Prostate gland (tissue), 2 donors: ENCODE measurements around the gene UNC119B.

Source experiments
- POLR2A ChIP-seq: fragments of 450-650 bp; IDR thresholded peaks from one replicate; pipeline ENCODE4 v1.6.1; 2016; ENCODE audit warnings: antibody characterized with exemption, mild to moderate bottlenecking
- TF ChIP-seq, protein P1 (sequence below), 4 experiments: fragments of 200-600 bp in 2 of 4; fragments of 450-650 bp in 2 of 4; sonication (generic) in 2 of 4; IDR thresholded peaks; 1 replicate in 3 of 4; 2 replicates in 1 of 4; pipeline ENCODE4 v1.5.1; 2016 to 2019; ENCODE audit warnings: antibody characterized with exemption in 4 of 4, mild to moderate bottlenecking in 2 of 4, moderate library complexity in 2 of 4

DNA sequence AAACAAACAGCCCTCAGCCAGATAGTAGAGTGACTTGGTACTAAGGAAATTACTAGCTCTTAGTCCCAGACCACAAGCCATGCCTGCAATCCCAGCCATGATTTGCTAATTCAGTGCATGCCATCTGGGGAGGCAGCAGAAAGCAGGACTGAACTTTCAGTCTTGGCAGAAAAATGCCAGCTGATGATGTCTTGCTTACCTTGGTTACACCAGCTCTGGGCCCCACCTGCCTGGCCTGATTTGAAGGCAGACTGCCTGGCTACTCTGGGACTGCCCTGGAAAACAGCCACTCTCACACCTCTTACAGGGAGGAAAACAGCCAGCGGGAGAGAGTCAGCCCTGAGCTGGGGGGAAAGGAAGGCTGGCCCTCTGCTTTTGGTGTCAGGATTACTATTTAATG is 4.6 kb upstream of the UNC119B start:
- TF ChIP-seq, protein P1, sequence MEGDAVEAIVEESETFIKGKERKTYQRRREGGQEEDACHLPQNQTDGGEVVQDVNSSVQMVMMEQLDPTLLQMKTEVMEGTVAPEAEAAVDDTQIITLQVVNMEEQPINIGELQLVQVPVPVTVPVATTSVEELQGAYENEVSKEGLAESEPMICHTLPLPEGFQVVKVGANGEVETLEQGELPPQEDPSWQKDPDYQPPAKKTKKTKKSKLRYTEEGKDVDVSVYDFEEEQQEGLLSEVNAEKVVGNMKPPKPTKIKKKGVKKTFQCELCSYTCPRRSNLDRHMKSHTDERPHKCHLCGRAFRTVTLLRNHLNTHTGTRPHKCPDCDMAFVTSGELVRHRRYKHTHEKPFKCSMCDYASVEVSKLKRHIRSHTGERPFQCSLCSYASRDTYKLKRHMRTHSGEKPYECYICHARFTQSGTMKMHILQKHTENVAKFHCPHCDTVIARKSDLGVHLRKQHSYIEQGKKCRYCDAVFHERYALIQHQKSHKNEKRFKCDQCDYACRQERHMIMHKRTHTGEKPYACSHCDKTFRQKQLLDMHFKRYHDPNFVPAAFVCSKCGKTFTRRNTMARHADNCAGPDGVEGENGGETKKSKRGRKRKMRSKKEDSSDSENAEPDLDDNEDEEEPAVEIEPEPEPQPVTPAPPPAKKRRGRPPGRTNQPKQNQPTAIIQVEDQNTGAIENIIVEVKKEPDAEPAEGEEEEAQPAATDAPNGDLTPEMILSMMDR (IDR thresholded peaks at IDR 0.05): no peak
- no peak for TF ChIP-seq POLR2A
